Hepatocyte (in vitro differentiated cells): Measurements from ENCODE around the gene MALAT1.

Experiments
- EZH2 ChIP-seq: fragments of 200-600 bp; sonication (generic); IDR thresholded peaks from 2 replicates; pipeline ENCODE4 v1.6.1; 2016; ENCODE audit warnings: antibody characterized with exemption, mild to moderate bottlenecking, borderline replicate concordance
- EZH2phosphoT487 ChIP-seq: fragments of 200-600 bp; sonication (generic); IDR thresholded peaks from one replicate; pipeline ENCODE4 v1.6.1; 2018; ENCODE audit warnings: antibody characterized with exemption, mild to moderate bottlenecking, low read depth, moderate library complexity; ENCODE audit not compliant: unreplicated experiment, severe bottlenecking
- TF ChIP-seq, protein P1 (sequence below): fragments of 200-600 bp; sonication (generic); IDR thresholded peaks from 2 replicates; pipeline ENCODE4 v1.5.1; 2016; ENCODE audit warnings: antibody characterized with exemption, mild to moderate bottlenecking; ENCODE audit not compliant: poor library complexity

DNA sequence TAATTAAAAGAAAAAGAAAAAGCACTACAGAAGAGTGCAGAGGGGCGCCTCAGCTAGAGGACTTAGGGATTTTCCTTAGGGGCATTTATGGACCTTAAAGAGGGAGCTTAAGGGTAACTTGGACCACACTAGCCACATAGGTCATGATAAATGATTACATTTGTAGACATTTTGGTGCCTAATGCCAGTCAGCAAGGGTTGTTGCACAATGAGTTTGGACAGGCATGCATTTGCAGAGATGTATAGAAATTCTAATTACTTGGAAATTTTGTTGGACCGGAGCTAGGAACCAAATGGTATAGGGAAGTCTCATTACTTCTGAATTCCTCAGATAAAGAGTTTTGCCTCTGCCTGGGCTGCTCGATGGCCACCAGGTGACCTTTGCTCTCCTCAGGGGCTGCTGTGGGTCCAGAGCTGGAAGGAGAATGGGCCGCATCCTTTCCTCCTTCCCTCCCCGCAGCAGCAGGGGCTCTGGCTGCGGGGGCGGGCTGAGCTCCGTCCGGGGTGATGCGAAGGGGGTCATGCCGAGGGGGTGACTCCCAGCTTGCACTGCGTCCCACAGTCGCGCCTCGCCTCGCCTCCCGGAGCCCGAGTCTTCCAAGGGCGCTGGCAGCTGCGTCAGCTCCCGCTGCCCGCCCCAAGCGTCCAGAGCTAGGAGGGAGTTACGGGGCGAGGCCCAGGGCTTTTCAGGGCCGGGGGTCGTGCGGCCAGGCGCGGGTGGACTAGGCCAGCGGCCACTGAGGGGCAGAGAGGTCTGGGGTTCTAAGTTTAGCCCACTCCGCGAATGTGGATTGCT is 20.3 kb upstream of the MALAT1 start:
- TF ChIP-seq, protein P1, sequence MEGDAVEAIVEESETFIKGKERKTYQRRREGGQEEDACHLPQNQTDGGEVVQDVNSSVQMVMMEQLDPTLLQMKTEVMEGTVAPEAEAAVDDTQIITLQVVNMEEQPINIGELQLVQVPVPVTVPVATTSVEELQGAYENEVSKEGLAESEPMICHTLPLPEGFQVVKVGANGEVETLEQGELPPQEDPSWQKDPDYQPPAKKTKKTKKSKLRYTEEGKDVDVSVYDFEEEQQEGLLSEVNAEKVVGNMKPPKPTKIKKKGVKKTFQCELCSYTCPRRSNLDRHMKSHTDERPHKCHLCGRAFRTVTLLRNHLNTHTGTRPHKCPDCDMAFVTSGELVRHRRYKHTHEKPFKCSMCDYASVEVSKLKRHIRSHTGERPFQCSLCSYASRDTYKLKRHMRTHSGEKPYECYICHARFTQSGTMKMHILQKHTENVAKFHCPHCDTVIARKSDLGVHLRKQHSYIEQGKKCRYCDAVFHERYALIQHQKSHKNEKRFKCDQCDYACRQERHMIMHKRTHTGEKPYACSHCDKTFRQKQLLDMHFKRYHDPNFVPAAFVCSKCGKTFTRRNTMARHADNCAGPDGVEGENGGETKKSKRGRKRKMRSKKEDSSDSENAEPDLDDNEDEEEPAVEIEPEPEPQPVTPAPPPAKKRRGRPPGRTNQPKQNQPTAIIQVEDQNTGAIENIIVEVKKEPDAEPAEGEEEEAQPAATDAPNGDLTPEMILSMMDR, result no peak
- no peak for TF ChIP-seq EZH2
- no peak for TF ChIP-seq EZH2phosphoT487
